GM12872 (cell line): ENCODE results near the gene CAVIN3.
A peak's percentile ranks its signal among the peaks of the same experiment; 100 is the strongest.

Experiments used
- CTCF ChIP-seq: IDR thresholded peaks from 3 replicates; pipeline ENCODE4 v1.5.1; 2011; ENCODE audit warnings: low read depth, mild to moderate bottlenecking, low read length, moderate library complexity; ENCODE audit not compliant: insufficient read depth

Gene CAVIN3

GRCh38 chr11:6312106-6312505 lies 8.2 kb downstream of the CAVIN3 start:
- TF ChIP-seq CTCF, result no peak

GRCh38 chr11:6307876-6308275 lies 12.4 kb downstream of the CAVIN3 start:
- TF ChIP-seq CTCF, result no peak

GRCh38 chr11:6305297-6305696 lies 15.0 kb downstream of the CAVIN3 start:
- no peak for TF ChIP-seq CTCF

GRCh38 chr11:6303661-6304060 lies 16.6 kb downstream of the CAVIN3 start:
- TF ChIP-seq CTCF, result no peak

- TF ChIP-seq CTCF, result no peak
Observed at GRCh38 chr11:6301096-6301495, 19.2 kb downstream of the CAVIN3 start.

GRCh38 chr11:6300325-6300724 lies 20.0 kb downstream of the CAVIN3 start:
- no peak for TF ChIP-seq CTCF

- TF ChIP-seq CTCF, result peak; percentile 79
Observed at GRCh38 chr11:6298605-6299004, 21.7 kb downstream of the CAVIN3 start.

GRCh38 chr11:6297831-6298230 lies 22.5 kb downstream of the CAVIN3 start:
- TF ChIP-seq CTCF, result peak; percentile 45; the same call in 2 of the 3 replicates
